Activated naive CD4-positive, alpha-beta T cell (primary cell): ENCODE results near the gene KIRREL3.
A peak's percentile ranks its signal among the peaks of the same experiment; 100 is the strongest.

Source experiments
- DNase-seq, 4 experiments: peaks; one replicate each; lab custom pipeline; 2025; lab: John Stamatoyannopoulos, UW

Gene KIRREL3

DNA sequence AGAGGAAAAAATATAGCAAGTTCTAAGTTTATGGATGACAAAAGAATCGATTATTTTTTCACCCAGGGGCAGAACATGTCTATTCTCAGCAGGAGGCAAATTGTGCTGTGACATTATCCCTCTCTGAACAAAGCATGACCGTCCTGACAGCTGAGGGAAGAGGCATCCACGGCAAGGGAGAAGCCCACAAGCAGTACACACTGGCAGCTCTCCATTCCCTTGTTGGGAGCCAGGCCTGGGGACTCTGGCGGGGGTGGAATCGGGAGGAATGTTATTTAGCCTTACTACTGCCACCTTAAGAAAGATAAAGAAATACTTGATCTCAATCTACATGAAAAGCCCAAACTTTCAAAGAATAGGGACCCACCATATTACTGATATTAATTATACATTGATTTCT lies 3.4 kb downstream of the KIRREL3 start:
- no peak for DNase-seq

DNA sequence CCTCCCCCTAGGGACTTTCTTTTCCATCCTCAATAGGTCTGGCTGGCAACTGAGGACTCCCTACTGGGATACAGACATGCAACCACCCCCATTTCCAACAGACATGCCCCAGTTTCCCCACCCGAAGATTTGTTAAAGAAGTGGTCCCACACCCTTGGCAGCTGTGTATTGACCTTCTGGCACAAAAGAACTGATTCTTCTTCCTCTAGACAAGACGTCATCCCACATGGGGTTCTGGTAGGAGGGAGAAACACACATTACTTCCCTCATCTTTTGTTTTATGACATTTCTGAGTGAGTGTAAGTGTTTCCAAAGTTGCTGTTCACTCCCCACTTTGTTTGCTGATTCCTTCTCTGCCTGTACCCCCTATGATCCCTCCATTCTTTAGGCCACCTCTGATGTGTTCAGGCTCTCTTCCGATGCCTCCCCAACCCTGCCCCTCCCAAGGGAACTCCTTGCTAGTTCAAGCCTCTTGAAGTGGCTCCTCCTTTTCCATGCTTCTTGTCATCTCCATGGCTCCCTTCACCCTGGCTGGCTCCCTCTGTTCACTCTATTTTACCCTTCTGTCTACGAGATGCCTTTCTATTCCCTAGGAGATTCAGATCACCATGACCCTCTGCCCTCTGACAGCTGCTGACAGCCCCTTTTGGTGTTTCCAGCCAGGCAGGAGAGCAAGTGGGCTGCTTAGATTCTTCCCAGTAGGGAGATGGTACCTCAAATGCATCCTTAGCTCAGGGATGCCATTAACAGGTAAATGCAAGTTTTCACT lies 4.3 kb downstream of the KIRREL3 start:
- DNase-seq, result no peak

DNA sequence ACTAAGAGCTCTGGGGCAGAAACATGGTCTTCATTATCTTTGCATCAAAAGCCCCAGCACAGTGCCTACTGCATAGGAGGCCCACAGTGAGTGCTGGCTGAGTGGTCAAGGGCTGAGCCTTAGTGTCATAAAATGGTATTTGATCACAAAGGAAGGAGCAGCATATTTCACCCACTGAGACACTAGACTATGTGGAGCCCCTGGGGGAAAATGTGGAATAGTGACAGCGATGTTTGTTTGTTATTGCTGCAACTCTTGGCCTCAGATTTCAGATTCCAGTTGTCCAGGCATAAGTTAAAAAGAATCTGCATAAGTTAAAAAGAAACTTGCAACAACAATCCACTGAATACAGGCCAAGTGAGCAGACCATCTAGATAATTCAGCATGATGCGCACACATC lies 7.0 kb downstream of the KIRREL3 start:
- DNase-seq, result no peak

DNA sequence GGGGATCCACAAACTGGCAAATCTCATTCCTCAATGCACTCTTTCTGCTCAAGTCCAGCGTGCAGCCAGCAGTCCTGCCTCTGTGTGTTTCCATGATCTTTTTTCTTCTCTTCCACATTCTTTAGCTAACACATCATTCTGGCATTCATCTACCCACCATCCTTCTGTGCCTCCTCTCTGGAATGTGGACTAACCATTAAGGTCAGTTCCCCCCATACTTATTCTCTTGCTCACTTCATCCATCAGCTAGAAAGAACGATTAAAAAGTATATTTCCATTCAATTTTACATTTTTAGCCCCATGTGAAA lies 7.8 kb downstream of the KIRREL3 start:
- no peak for DNase-seq

GRCh38 chr11:126992065-126992803 lies 8.3 kb downstream of the KIRREL3 start:
- no peak for DNase-seq

- no peak for DNase-seq
Observed at GRCh38 chr11:126991596-126991995, 9.0 kb downstream of the KIRREL3 start.

GRCh38 chr11:126990716-126991480 lies 9.7 kb downstream of the KIRREL3 start:
- no peak for DNase-seq

GRCh38 chr11:126989942-126990715 lies 10.4 kb downstream of the KIRREL3 start:
- peak; percentile 4 to 28 (median 16) for DNase-seq

- DNase-seq, result no peak
Observed at GRCh38 chr11:126988655-126989054, 11.9 kb downstream of the KIRREL3 start.

DNA sequence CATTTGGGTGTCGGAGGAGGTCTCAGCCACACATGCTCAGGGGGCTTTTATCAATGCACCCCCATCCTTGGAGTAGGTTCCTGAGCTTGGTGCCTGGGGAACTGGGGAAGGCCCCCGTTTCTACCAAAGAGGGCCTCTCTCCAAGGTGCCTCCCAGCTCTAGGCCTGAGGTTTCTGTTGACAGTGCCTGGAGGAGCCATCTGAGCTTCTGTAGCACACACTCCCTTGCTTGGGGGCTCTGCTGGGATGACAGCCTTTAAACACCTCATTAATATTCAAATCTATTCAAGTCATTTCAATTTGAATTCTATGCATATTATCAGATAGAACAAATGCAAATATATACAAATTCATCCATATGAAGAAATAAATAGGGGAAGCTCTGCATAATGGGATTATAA lies 18.9 kb downstream of the KIRREL3 start:
- DNase-seq, result no peak

- DNase-seq, result no peak
Observed at GRCh38 chr11:126978911-126979310, 21.7 kb downstream of the KIRREL3 start.

- DNase-seq, result no peak
Observed at GRCh38 chr11:126978165-126978564, 22.4 kb downstream of the KIRREL3 start.

DNA sequence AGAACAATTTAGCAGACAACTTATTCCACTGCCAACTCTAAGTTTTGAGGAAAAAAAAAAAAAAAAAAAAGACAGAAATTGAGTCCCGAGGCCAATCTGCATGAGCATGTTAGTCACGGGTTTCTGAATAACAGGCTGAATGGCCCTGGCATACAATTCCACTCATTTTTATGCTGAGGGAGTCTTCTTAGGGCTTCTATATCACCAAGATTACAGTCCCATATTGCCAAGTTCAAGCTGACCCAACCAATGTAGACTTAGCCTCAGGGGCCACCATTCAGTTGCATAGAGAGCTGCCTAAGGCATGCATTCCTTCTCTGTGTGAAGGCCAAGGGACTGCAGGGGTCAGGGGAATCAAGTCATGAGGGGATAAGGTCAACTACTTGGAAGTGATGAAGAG lies 27.5 kb downstream of the KIRREL3 start:
- DNase-seq, result no peak

DNA sequence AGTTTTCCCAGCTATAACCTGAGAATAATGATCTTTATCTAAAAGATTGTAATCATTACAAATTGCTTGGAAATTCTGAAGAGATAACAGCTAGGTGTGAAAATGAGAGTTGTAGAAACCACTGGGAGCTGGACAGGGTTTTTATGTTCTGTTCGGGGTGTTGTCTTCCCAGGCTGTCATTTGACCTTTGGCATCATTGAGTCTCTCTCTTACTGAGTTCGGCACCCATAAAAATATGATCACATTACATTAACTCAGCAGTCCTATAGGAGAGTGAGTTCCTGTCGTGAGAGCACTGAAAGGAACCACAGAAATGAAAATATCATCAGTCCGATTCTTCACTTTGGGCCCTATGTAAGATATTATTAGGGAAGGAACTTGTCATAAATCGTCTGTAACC lies 29.3 kb downstream of the KIRREL3 start:
- DNase-seq, result no peak

DNA sequence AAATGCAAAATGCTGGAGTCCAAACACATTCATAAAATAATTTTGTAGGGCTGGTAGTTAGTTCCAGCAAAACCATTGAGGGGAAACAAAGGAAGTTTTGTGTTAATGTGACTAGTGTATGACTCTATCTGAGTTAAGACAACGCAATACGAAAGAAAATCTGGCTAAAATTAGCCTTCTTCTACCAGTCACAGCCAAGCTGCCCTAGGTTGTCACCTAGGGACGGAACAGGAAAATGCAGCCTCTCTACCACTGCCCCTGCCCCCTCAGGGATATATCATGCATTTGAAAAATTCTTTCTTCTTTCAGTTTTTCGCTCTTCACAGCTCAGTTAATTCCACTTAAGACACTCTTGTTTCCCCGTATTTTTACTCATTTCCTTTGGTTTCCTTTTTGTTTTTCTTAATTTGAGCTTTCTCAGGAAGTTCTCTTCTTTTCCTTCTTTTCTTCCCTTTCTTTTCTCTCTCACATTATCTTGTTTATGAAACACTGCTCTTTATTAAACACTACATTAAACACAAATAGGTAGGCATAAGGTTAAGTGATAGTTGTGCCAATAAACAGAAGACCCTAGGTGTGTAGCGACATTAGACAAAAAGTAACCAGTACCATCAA lies 30.6 kb downstream of the KIRREL3 start:
- no peak for DNase-seq

DNA sequence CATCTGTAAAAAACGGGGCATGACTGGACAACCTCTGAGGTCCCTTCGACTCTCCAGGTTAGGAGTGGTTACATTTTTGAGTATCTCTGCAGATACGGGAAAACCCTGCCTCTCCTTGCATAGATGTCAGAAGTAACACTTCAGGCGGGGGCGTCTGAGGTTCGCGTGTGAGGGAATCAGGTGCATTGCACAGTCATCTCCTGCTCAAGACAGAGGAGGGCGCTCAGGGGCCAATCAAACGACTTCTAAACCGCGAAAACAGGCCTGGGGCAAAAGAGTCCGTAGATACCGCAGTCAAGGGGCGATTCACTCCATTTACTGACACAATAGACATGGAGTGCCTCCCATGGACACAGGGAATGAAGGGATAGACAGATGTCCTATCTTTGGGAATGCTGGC lies 31.7 kb downstream of the KIRREL3 start:
- no peak for DNase-seq

GRCh38 chr11:126965331-126965730 lies 35.2 kb downstream of the KIRREL3 start:
- DNase-seq, result no peak

- DNase-seq, result no peak
Observed at GRCh38 chr11:126963603-126964363, 36.8 kb downstream of the KIRREL3 start.

- no peak for DNase-seq
Observed at GRCh38 chr11:126963115-126963514, 37.5 kb downstream of the KIRREL3 start.

DNA sequence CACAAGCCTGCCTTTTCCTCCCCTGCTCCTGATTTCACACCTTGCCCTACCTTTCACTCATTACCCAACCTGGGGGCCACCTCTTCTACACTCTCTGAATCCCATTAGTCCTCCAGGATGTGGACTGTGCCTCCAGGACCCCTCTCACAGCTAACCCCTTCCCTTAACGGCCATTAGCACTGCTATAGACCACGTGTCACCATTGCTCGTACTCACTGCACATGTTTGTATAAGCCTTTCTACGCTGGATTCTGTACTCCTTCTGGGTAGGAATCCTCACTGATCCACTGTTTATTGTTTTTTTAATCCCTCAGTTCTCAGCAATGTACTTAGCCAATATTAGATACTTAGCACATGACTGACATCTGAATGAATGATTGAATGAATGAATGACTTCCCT lies 40.9 kb downstream of the KIRREL3 start:
- DNase-seq, result no peak

DNA sequence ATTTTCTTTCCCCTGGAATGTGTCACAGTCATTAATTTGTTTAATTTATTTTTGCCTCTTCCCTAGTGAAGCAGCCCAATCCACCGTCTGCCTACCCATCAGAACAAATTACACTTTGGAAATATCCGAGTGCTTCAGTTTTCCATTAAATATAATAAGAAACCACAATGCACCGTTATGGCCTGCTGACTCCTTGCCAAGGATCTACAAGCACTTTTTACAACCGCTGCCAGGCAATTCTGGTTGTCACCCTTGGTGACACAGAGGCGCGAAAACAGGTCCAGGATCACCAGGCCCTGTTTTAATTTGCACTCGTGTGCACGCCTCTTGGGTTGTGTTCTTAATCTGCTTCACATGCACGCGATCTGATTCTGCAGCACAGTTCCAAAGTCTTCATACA lies 43.9 kb downstream of the KIRREL3 start:
- no peak for DNase-seq
